ENCODE data around the gene FADD.

FADD gene

DNA sequence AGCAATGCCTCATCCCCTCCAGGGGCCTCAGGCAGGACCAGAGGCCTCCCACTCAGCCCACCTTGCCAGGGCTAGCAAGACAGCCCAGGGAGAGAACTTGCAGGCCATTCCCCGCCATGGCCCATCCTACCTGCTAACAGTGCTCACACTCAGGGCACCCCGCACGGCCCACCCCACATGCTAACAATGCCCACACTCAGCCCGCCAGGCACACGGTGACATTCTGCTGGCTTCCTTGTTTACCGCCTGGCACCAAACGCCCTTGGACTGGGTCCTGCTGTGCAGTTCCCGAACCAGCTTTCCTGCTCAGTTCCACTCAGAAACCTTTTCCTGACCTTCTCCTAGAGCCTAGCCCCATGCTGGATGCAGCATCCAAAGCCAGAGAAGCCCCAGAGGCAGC is 33.5 kb upstream of the FADD start:
- H3K36me3 ChIP-seq (ENCODE audit: insufficient read depth, low read length) = no peaks in the 10 kb centered on the region
- H3K4me1 ChIP-seq (ENCODE audit: insufficient read depth, low read length) = peaks cover 2% of the 10 kb centered on the region
- H3K9me3 ChIP-seq (ENCODE audit: low read length) = no peaks in the 10 kb centered on the region
- no peak overlapping the region for H2AFZ ChIP-seq (ENCODE audit: low read depth, low read length)
- peaks cover 4% of the 10 kb centered on the region for H3K27me3 ChIP-seq (ENCODE audit: insufficient read depth, low read length)
- H3K4me3 ChIP-seq (ENCODE audit: low read length) = no peak overlapping the region

DNA sequence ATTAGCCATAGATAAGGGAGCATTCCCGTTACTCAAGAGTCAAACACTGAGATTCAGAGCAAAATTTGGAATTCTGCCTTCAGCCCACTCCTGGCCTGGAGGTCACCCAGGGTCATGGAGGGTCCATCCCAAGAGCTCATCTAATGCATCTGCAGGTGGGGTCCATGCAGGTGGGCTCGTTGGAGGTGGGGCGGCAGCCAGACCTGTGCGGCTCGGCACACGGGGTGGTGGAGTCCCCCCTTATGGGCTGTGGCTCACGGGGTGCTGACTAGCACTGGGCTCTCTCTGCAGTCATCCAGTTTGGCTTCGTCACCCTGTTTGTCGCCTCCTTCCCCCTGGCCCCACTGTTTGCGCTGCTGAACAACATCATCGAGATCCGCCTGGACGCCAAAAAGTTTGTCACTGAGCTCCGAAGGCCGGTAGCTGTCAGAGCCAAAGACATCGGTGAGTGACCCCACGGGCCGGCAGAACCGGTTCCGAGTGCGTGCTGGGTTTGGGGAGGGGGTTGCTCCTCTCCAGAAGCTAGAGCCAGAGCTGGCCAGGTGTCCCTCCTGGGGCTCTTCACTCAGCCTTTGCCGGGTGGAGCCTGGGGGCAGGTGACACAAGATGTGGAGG is 32.4 kb upstream of the FADD start:
- Histone ChIP-seq H3K36me3 (ENCODE audit: insufficient read depth, low read length) (no peaks in the 10 kb centered on the region), H3K27me3 (ENCODE audit: insufficient read depth, low read length) (peaks cover 4% of the 10 kb centered on the region), H2AFZ (ENCODE audit: low read depth, low read length) (no peak overlapping the region), H3K4me3 (ENCODE audit: low read length) (no peak overlapping the region), H3K9me3 (ENCODE audit: low read length) (no peaks in the 10 kb centered on the region), H3K4me1 (ENCODE audit: insufficient read depth, low read length) (peaks cover 11% of the 10 kb centered on the region)

DNA sequence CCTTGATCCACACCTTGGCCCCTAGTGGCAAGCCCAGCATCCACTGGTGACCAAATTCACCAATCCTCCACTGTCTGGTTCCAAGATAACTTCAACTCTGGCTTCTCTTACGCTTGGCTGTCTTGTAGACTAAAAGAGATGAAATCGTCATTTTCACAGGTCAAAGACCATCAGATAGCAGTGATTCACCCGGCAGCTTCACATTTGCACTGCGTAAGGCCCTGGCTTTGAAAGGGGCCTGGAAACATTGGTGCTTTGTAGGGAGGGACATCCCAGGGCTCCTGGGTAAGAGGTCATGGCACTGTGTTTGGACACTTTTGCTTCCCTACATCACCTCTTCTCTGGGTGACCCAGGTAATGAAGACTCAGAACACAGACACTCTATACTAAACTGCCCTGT is 30.1 kb upstream of the FADD start:
- no peaks in the 10 kb centered on the region for H3K36me3 ChIP-seq (ENCODE audit: insufficient read depth, low read length)
- H2AFZ ChIP-seq (ENCODE audit: low read depth, low read length) = no peak overlapping the region
- H3K4me3 ChIP-seq (ENCODE audit: low read length) = no peak overlapping the region
- no peaks in the 10 kb centered on the region for H3K9me3 ChIP-seq (ENCODE audit: low read length)
- no peaks in the 10 kb centered on the region for H3K27me3 ChIP-seq (ENCODE audit: insufficient read depth, low read length)
- peaks cover 11% of the 10 kb centered on the region for H3K4me1 ChIP-seq (ENCODE audit: insufficient read depth, low read length)

DNA sequence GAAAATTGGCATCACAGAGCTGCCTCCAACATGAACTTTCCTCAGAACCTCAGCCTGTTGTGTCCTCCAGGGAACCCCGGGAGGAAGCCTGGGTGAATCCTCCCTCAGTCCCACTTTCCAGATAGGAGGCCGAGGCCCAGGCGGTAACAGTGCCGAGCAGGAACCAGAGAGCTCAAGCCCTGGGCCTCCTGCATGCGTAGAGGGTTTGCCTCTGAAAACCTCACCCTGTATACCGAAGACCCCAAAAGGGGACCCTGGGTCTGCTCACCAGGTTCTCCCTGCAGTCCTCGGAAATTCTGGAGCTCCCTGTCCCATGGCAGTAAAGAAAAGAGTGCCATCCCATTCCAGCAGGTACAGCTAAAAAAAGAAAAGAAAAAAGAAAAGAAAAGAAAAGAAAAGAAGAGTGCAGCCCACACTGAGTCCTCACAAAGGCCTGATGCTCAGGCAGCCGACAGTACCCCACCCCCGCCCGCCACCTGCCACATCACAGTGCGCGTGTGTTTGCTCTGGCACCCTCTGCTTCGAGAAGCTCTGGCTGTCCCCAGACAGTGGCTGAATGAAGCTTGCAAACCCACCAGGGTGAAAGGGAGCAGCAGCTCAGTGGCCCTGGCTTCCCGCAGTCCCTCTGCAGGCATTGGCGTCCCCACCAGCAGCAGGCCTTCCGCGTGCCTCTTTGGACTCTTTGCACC is 28.4 kb upstream of the FADD start:
- Histone ChIP-seq H3K4me1 (ENCODE audit: insufficient read depth, low read length) (peaks cover 11% of the 10 kb centered on the region), H3K4me3 (ENCODE audit: low read length) (no peak overlapping the region), H3K36me3 (ENCODE audit: insufficient read depth, low read length) (no peaks in the 10 kb centered on the region), H2AFZ (ENCODE audit: low read depth, low read length) (peak overlapping the region; percentile 39), H3K27me3 (ENCODE audit: insufficient read depth, low read length) (peaks cover 6% of the 10 kb centered on the region), H3K9me3 (ENCODE audit: low read length) (no peaks in the 10 kb centered on the region)

DNA sequence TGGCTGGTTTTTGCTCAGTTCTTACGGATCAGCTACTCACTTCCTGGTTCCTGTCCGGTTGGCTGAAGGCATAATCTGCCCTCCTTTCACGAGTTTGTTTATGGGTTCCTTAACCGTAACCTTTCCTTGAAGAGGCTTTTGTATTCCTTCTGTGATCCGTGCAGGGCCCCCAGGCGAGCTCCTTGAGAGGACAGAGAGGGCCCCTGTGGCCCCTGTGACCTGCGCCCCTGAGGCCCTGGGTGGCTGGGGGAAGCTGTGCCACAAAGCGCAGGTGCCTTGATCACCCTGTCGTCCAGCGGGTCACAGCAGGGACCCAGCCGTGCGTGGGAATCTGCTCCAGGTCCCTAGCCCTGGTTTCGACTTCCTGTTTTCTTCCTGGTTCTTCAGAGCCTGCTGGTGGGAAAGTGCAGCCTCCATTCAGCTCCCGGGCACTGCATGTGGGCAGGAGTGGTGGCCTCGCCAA is 27.8 kb upstream of the FADD start:
- no peak overlapping the region for H3K4me3 ChIP-seq (ENCODE audit: low read length)
- H3K27me3 ChIP-seq (ENCODE audit: insufficient read depth, low read length) = peaks cover 7% of the 10 kb centered on the region
- H2AFZ ChIP-seq (ENCODE audit: low read depth, low read length) = peak overlapping the region; percentile 39
- peaks cover 11% of the 10 kb centered on the region for H3K4me1 ChIP-seq (ENCODE audit: insufficient read depth, low read length)
- H3K36me3 ChIP-seq (ENCODE audit: insufficient read depth, low read length) = no peaks in the 10 kb centered on the region
- no peaks in the 10 kb centered on the region for H3K9me3 ChIP-seq (ENCODE audit: low read length)

DNA sequence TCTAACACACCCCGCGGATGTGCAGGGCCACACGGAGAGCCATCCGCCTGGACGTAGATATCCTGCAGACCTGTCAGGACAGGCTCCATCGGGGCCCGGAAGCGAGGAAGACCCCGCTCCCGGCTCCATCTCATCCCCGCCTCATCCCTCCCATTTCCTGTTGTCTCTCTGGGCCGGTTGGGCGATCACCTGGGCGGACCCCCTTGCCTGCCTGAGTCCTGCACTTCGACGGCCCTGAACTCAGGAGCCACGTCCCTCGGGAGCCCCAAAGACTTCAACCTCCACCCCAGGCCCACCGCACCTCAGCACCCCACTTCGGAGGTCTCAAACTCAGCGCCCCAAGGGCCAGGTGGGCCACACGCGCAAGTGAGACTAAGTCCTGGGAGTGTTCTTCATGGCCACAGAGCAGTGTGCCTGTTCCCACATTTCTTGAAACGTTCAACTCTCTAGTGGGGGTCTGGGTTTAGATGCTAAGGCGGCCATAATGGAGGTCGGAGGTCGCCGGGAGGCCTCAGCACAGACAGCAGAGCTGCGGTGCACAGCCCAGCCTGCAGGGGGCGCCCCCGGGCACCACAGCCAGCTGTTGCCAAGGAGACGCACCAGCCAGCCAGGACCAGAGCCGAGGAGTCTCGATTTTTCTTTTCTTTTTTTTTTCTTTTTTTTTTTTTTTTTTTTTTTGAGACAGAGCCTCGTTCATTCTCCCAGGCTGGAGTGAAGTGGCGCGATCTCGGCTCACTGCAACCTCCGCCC is 26.0 kb upstream of the FADD start:
- no peaks in the 10 kb centered on the region for H3K36me3 ChIP-seq (ENCODE audit: insufficient read depth, low read length)
- no peak overlapping the region for H2AFZ ChIP-seq (ENCODE audit: low read depth, low read length)
- H3K4me3 ChIP-seq (ENCODE audit: low read length) = no peak overlapping the region
- H3K27me3 ChIP-seq (ENCODE audit: insufficient read depth, low read length) = peaks cover 7% of the 10 kb centered on the region
- no peaks in the 10 kb centered on the region for H3K9me3 ChIP-seq (ENCODE audit: low read length)
- peaks cover 11% of the 10 kb centered on the region for H3K4me1 ChIP-seq (ENCODE audit: insufficient read depth, low read length)

DNA sequence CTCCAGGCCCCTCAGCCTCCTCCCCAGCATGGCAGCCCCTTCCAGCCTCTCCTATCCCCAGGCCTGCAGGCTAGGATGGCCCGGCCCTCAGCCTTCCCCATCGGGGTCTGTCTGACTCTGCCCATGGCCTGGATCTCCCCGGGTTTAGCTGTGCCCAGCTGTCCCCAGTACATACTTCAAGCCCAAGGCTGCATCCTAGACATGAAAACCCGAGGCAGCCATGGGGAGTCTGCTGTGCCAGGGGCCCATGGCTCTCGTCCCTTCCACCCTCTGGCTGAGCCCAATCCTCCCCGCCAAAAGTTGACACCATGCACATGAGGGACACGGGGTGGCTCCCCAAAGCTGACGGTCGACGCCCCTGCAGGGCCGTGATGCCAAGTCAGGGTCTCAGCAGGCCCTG is 22.2 kb upstream of the FADD start:
- Histone ChIP-seq H3K4me1 (ENCODE audit: insufficient read depth, low read length) (no peaks in the 10 kb centered on the region), H2AFZ (ENCODE audit: low read depth, low read length) (no peak overlapping the region), H3K36me3 (ENCODE audit: insufficient read depth, low read length) (no peaks in the 10 kb centered on the region), H3K9me3 (ENCODE audit: low read length) (no peaks in the 10 kb centered on the region), H3K4me3 (ENCODE audit: low read length) (no peak overlapping the region), H3K27me3 (ENCODE audit: insufficient read depth, low read length) (peaks cover 12% of the 10 kb centered on the region)

DNA sequence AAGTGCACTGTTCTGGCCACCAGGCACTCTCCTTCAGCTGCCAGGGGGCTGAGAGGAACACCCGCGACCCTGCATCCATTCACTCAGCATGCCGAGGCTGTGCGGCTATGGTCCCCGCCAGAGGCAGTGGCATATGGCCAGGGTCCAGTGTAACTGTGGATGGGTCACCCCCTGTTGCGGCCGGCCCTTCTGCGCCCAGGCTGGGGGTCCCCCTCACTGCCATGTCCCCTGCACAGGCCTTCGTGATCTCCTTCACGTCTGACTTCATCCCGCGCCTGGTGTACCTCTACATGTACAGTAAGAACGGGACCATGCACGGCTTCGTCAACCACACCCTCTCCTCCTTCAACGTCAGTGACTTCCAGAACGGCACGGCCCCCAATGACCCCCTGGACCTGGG is 20.8 kb upstream of the FADD start:
- no peak overlapping the region for H3K4me3 ChIP-seq (ENCODE audit: low read length)
- no peak overlapping the region for H2AFZ ChIP-seq (ENCODE audit: low read depth, low read length)
- H3K4me1 ChIP-seq (ENCODE audit: insufficient read depth, low read length) = no peaks in the 10 kb centered on the region
- peaks cover 18% of the 10 kb centered on the region for H3K27me3 ChIP-seq (ENCODE audit: insufficient read depth, low read length)
- no peaks in the 10 kb centered on the region for H3K9me3 ChIP-seq (ENCODE audit: low read length)
- H3K36me3 ChIP-seq (ENCODE audit: insufficient read depth, low read length) = no peaks in the 10 kb centered on the region

DNA sequence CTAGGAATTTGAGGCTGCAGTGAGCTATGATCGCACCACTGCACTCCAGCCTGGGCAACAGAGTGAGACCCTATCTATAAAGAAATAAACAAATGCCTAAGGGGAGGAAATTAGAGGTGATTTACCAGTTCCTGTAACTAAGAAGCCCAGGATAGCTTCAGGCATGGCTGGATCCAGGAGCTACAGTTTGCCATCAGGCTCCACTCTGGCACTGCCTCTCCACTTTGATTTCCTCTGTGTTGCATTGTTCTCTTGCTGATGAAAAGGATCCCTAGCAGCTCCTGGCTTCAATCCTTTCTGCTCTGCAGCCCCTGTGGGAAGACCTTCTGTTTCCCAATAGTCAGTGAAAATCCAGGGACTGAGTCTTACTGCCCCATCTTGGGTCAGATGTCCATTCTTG is 20.1 kb upstream of the FADD start:
- H2AFZ ChIP-seq (ENCODE audit: low read depth, low read length) = no peak overlapping the region
- H3K27me3 ChIP-seq (ENCODE audit: insufficient read depth, low read length) = peaks cover 24% of the 10 kb centered on the region
- H3K4me1 ChIP-seq (ENCODE audit: insufficient read depth, low read length) = no peaks in the 10 kb centered on the region

DNA sequence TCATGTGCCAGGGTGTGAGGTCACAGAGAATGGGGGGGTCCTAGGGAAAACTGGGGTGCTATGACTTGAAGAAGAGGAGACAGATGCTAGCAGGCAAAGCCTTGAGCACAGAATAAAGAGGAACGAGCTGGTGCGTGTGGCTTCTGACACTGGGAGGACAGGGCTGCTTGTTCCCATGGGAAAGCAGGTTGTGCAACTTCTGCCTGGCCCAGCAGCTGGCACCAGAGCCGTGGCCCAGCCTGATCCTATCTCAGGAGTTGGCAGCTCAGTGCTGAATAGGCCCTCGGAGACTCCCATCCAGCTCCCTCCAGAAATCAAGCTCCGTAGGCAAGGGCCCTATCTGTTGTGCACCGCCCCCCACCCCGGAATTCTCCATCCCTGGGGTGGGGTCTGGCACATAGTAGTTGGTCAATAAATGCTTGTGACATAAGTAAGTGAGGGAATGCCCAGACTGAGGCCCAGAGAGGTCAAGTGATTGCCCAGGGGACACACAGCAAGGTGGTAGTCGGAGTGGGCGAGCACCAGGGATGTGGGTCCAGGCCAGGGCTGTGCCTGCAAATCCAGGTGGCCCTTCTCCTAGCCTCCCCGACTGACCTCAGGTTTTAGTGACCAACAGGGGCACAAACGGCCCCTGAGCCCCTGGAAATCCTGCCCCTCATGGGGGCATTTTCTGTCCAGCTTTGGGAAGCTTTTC is 19.5 kb upstream of the FADD start:
- no peaks in the 10 kb centered on the region for H3K9me3 ChIP-seq (ENCODE audit: low read length)
- H3K4me3 ChIP-seq (ENCODE audit: low read length) = no peak overlapping the region
- no peaks in the 10 kb centered on the region for H3K36me3 ChIP-seq (ENCODE audit: insufficient read depth, low read length)
- peaks cover 29% of the 10 kb centered on the region for H3K27me3 ChIP-seq (ENCODE audit: insufficient read depth, low read length)
- H3K4me1 ChIP-seq (ENCODE audit: insufficient read depth, low read length) = no peaks in the 10 kb centered on the region
- no peak overlapping the region for H2AFZ ChIP-seq (ENCODE audit: low read depth, low read length)

More for the DNA sequence above, 20.1 kb upstream of the FADD start:
- H3K4me3 ChIP-seq (ENCODE audit: low read length) = no peak overlapping the region
- no peaks in the 10 kb centered on the region for H3K9me3 ChIP-seq (ENCODE audit: low read length)
- H3K36me3 ChIP-seq (ENCODE audit: insufficient read depth, low read length) = no peaks in the 10 kb centered on the region

DNA sequence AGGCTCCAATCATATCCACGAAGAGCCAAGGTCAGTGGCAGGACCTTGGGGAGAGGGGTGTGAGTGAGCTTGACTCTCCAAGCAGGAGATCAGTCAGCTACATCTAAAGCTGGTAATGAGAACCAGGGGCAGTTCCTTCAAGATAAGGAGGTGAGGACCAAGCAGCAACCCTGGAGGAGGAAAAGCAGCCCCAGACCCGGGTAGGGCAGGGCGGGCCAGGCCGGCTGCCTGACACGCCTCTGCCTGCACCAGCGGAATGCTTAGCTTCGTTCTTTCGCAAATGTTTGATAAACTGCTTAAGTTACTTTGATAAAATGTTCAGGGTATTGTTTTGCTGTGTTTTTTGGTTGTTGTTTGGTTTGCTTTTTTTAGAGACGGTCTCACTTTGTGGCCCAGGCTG is 18.7 kb upstream of the FADD start:
- H2AFZ ChIP-seq (ENCODE audit: low read depth, low read length) = no peak overlapping the region
- no peaks in the 10 kb centered on the region for H3K4me1 ChIP-seq (ENCODE audit: insufficient read depth, low read length)
- no peaks in the 10 kb centered on the region for H3K36me3 ChIP-seq (ENCODE audit: insufficient read depth, low read length)
- H3K9me3 ChIP-seq (ENCODE audit: low read length) = no peaks in the 10 kb centered on the region
- peaks cover 25% of the 10 kb centered on the region for H3K27me3 ChIP-seq (ENCODE audit: insufficient read depth, low read length)
- H3K4me3 ChIP-seq (ENCODE audit: low read length) = no peak overlapping the region

DNA sequence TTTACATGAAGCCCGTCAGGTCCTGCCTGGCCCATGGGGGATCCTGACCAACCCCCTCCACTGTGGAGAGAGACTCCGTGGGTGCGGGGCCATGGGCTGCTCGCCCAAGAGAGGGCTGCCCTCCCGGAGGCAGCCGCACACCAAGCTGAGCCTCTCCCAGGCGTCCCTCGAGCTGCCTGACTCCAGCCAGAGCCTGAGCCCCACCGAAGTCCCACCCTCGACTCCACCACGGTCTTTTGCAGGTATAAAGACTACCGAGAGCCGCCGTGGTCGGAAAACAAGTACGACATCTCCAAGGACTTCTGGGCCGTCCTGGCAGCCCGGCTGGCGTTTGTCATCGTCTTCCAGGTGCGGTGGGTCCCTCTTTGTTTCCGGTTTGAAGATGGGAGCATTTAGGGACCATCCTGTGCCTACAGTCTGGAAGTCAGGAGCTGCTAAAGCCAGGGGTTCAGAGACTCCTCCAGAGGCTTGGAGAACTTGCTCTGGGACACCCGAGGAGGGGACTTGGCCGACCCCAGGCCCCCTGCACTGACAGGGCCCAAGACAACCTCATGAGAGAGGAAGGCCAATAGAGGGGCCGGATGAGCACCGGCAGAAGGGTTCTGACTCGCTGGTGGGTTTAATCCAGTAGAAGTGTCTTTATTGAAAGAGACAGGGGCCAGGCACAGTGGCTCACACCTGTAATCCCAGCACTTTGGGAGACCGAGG is 17.6 kb upstream of the FADD start:
- no peaks in the 10 kb centered on the region for H3K4me1 ChIP-seq (ENCODE audit: insufficient read depth, low read length)
- H3K36me3 ChIP-seq (ENCODE audit: insufficient read depth, low read length) = no peaks in the 10 kb centered on the region
- no peak overlapping the region for H3K4me3 ChIP-seq (ENCODE audit: low read length)
- peaks cover 22% of the 10 kb centered on the region for H3K27me3 ChIP-seq (ENCODE audit: insufficient read depth, low read length)
- H3K9me3 ChIP-seq (ENCODE audit: low read length) = no peaks in the 10 kb centered on the region
- H2AFZ ChIP-seq (ENCODE audit: low read depth, low read length) = no peak overlapping the region

Data from neuron (in vitro differentiated cells).